Lung (tissue), 12 donors: Measurements from ENCODE around the gene MAPKAP1. TPM values are rescaled to one million over a fixed set of nuclear protein-coding genes. Genes with fewer than 3 reads are reported as not detected.
A peak's percentile ranks its signal among the peaks of the same experiment; 100 is the strongest.

ENCODE experiments used
- ATAC-seq: fragments of 200-7000 bp; cut with Tn5 transposase; one replicate; pipeline ENCODE4 v1.9.1; 2020; ENCODE audit warnings: moderate number of reproducible peaks; ENCODE audit not compliant: insufficient read depth, low FRiP score
- DNase-seq, 3 donors: peaks; one replicate each; pipeline ENCODE4 v3.0.0-alpha.2; 2013 to 2017
- H3K27ac ChIP-seq, 2 donors: one replicate each; pipeline ENCODE4 v1.5.1; 2013; ENCODE audit warnings: mild to moderate bottlenecking in 2 of 2, moderate library complexity in 2 of 2, control low read depth in 1 of 2, inconsistent platforms in 1 of 2, low read depth in 1 of 2, low read length in 1 of 2
- H3K27me3 ChIP-seq, 3 donors: one replicate each; pipeline ENCODE4 v1.5.1; 2013; ENCODE audit warnings: low read length in 2 of 3; ENCODE audit not compliant: control insufficient read depth in 3 of 3, insufficient read depth in 3 of 3
- H3K36me3 ChIP-seq, 4 donors: one replicate each; pipeline ENCODE4 v1.5.1; 2013; ENCODE audit warnings: low read length in 4 of 4, mild to moderate bottlenecking in 1 of 4, moderate library complexity in 1 of 4; ENCODE audit not compliant: control insufficient read depth in 4 of 4, insufficient read depth in 4 of 4
- H3K4me1 ChIP-seq, 5 donors: one replicate each; pipeline ENCODE4 v1.5.1; 2013; ENCODE audit warnings: low read length in 5 of 5, mild to moderate bottlenecking in 2 of 5, moderate library complexity in 1 of 5; ENCODE audit not compliant: control insufficient read depth in 5 of 5, insufficient read depth in 5 of 5
- H3K4me3 ChIP-seq: one replicate; pipeline ENCODE4 v1.5.1; 2013; ENCODE audit warnings: mild to moderate bottlenecking, control low read depth, moderate library complexity
- H3K9ac ChIP-seq, 2 donors: one replicate each; pipeline ENCODE4 v1.5.1; 2013; ENCODE audit warnings: low read length in 2 of 2, control low read depth in 1 of 2; ENCODE audit not compliant: insufficient read depth in 1 of 2
- H3K9me3 ChIP-seq, 4 donors: one replicate each; pipeline ENCODE4 v1.5.1; 2013; ENCODE audit warnings: low read length in 3 of 4, mild to moderate bottlenecking in 1 of 4, moderate library complexity in 1 of 4; ENCODE audit not compliant: control insufficient read depth in 4 of 4, insufficient read depth in 3 of 4
- CTCF ChIP-seq: IDR thresholded peaks from 2 replicates; pipeline ENCODE4 v1.5.1; 2012; ENCODE audit warnings: mild to moderate bottlenecking; ENCODE audit errors: control extremely low read depth, extremely low read depth
- WGBS, 2 donors: extraction: QIAGEN DNeasy Blood & Tissue Kit; methylation state at CpG; one replicate each; pipeline ENCODE4 v1.1.7; 2013; 5-methylcytosine and 5-hydroxymethylcytosine counted together
- polyA plus RNA-seq, 2 donors: library from polyadenylated mRNA; stranded (reverse); fragments of 200-250 nt; gene quantifications; one replicate each; pipeline ENCODE4 v1.2.1, GENCODE V29; 2013
- total RNA-seq, 2 donors: library from RNA; depleted of rRNA in 1 of 2; stranded (reverse); fragments of >200 nt in 1 of 2; gene quantifications; one replicate each; pipeline ENCODE4 v1.2.1, GENCODE V29; 2014 to 2021
- donor health status: control.
- donor health status: control.
- donor health status: Bipolar disorder and iron deficiency.
- donor health status: healthy.
- donor health status: DM: yes; HTN: yes; CAD: no.

MAPKAP1 gene
- total and polyA plus RNA-seq, 4 donors, result 53.0 to 83.3 (median 66.7) TPM

- 62 to 85% methylated on average over 4 of the region's 4 CpGs for WGBS, 2 donors
- Histone ChIP-seq H3K4me1 (peaks cover 0 to 39% (median 4%) of the 10 kb centered on the region in 5 donors), H3K9me3 (no peaks in the 10 kb centered on the region), H3K27ac (no peak overlapping the region), H3K4me3 (no peak overlapping the region), H3K9ac (no peak overlapping the region), H3K36me3 (no peaks in the 10 kb centered on the region), H3K27me3 (no peaks in the 10 kb centered on the region)
- TF ChIP-seq CTCF, result no peak
- peak in 1 of 3 donors; percentile 39 for DNase-seq
- ATAC-seq, result no peak
These were observed 43.1 kb upstream of the MAPKAP1 start for GRCh38 chr9:125749951-125750626.

- peaks cover 0 to 39% (median 4%) of the 10 kb centered on the region in 5 donors for H3K4me1 ChIP-seq
- peak in 1 of 3 donors; percentile 10 for DNase-seq
- no peaks in the 10 kb centered on the region for H3K36me3 ChIP-seq
- H3K4me3 ChIP-seq, result no peak overlapping the region
- H3K9ac ChIP-seq, result no peak overlapping the region
- no peak for ATAC-seq
- no peaks in the 10 kb centered on the region for H3K9me3 ChIP-seq
- no peak overlapping the region for H3K27ac ChIP-seq
- H3K27me3 ChIP-seq, result no peaks in the 10 kb centered on the region
- no peak for TF ChIP-seq CTCF
- 60 to 79% methylated on average over 4 of the region's 4 CpGs for WGBS, 2 donors
These were observed 42.4 kb upstream of the MAPKAP1 start for GRCh38 chr9:125749287-125749935.

- H3K4me3 ChIP-seq, result peak overlapping the region; percentile 70
- H3K27me3 ChIP-seq, result no peaks in the 10 kb centered on the region
- TF ChIP-seq CTCF, result no peak
- H3K36me3 ChIP-seq, result no peaks in the 10 kb centered on the region
- H3K27ac ChIP-seq, result peak overlapping the region; percentile 86 to 90
- H3K9ac ChIP-seq, result peak overlapping the region; percentile 28 to 45
- DNase-seq (peak in 1 of 3 donors; percentile 41), ATAC-seq (no peak)
- H3K4me1 ChIP-seq, result peaks cover 0 to 39% (median 4%) of the 10 kb centered on the region in 5 donors
- 10% methylated on average over 30 of the region's 30 CpGs for WGBS, 2 donors
- no peaks in the 10 kb centered on the region for H3K9me3 ChIP-seq
These were observed 41.6 kb upstream of the MAPKAP1 start for GRCh38 chr9:125748446-125749099.
